Left lung (tissue), 10 donors: ENCODE measurements around the gene PCSK6. TPM values are rescaled to one million over a fixed set of nuclear protein-coding genes. Genes with fewer than 3 reads are reported as not detected.

Experiments used
- ATAC-seq: fragments of 200-7000 bp; cut with Tn5 transposase; one replicate; pipeline ENCODE4 v1.9.1; 2020; ENCODE audit warnings: moderate library complexity
- DNase-seq, 4 donors: peaks; one replicate each; pipeline ENCODE4 v3.0.0-alpha.2; 2013 to 2020
- H3K27ac ChIP-seq, 2 donors: fragments of 200-600 bp; sonication (generic) in 1 of 2; one replicate each; pipeline versions ENCODE4 v1.5.0 to v1.8.0; 2020 to 2021
- H3K27me3 ChIP-seq, 2 donors: fragments of 200-600 bp; sonication (generic) in 1 of 2; one replicate each; pipeline versions ENCODE4 v1.5.0 to v1.8.0; 2020 to 2021
- H3K36me3 ChIP-seq, 2 donors: fragments of 200-600 bp; sonication (generic) in 1 of 2; one replicate each; pipeline versions ENCODE4 v1.5.0 to v1.8.0; 2020 to 2021
- H3K4me1 ChIP-seq, 2 donors: fragments of 200-600 bp; one replicate each; pipeline ENCODE4 v1.8.0; 2021
- H3K4me3 ChIP-seq, 2 donors: fragments of 200-600 bp; sonication (generic) in 1 of 2; one replicate each; pipeline versions ENCODE4 v1.5.0 to v1.8.0; 2020 to 2021; ENCODE audit warnings: mild to moderate bottlenecking in 1 of 2
- H3K9me3 ChIP-seq, 2 donors: fragments of 200-600 bp; sonication (generic) in 1 of 2; one replicate each; pipeline versions ENCODE4 v1.5.0 to v1.8.0; 2020 to 2021
- intact Hi-C, 2 donors: fragments of 100-400 bp; cut with DNase I; formaldehyde crosslinking; loops; one replicate each; pipeline versions ENCODE4 v1.11.2 to v1.14.2; 2022
- polyA plus RNA-seq, 6 donors: library from polyadenylated mRNA; unstranded; fragments of 120-200 nt; gene quantifications; one replicate each; pipeline ENCODE4 v1.2.1, GENCODE V29; 2013; ENCODE audit not compliant: insufficient read length in 6 of 6
- total RNA-seq, 2 donors: library from RNA; stranded (reverse); fragmentation: NEBNext Ultra II Directional; extraction: Animal tissue kit (Norgen Biotek cat#: 25700); gene quantifications; one replicate each; pipeline ENCODE4 v1.2.1, GENCODE V29; 2021
- TF ChIP-seq, protein P1 (sequence below), 2 donors: fragments of 200-600 bp; sonication (generic) in 1 of 2; IDR thresholded peaks; one replicate each; pipeline versions ENCODE4 v1.5.0 to v1.8.0; 2021; ENCODE audit warnings: antibody characterized with exemption in 2 of 2
- donor health status: DM: no; HTN: yes; CAD: no.
- donor health status: DM: no; HTN: no; CAD: no.

The PCSK6 gene
- total and polyA plus RNA-seq, 8 donors: 7.7 to 25.7 (median 22.8) TPM

DNA sequence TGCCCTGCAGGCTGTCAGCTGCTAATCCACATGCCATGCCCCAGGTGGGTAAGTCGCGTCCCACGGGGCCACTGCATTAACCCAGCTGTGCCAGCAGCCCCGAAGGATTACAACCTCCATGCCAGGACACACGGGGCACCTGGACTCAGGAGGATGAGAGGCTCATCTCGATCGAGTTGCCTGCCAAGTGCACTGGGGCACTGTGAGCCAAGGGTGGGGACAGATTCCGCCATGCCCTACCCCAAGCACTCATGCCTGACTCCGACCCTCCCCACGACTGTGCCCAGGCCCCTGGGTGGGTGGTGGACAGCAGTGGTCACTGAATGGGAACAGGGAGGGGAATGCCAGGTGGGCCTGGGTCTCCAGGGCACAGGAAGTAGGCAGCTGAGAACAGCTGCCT, 173.8 kb downstream of the PCSK6 start:
- Histone ChIP-seq H3K4me1 (peaks cover 0 to 6% of the 10 kb centered on the region in 2 donors), H3K36me3 (no peaks in the 10 kb centered on the region), H3K27ac (no peak overlapping the region), H3K27me3 (peaks cover 0 to 21% of the 10 kb centered on the region in 2 donors), H3K9me3 (no peaks in the 10 kb centered on the region), H3K4me3 (no peak overlapping the region)
- intact Hi-C loops: no loop called here
- TF ChIP-seq, protein P1, sequence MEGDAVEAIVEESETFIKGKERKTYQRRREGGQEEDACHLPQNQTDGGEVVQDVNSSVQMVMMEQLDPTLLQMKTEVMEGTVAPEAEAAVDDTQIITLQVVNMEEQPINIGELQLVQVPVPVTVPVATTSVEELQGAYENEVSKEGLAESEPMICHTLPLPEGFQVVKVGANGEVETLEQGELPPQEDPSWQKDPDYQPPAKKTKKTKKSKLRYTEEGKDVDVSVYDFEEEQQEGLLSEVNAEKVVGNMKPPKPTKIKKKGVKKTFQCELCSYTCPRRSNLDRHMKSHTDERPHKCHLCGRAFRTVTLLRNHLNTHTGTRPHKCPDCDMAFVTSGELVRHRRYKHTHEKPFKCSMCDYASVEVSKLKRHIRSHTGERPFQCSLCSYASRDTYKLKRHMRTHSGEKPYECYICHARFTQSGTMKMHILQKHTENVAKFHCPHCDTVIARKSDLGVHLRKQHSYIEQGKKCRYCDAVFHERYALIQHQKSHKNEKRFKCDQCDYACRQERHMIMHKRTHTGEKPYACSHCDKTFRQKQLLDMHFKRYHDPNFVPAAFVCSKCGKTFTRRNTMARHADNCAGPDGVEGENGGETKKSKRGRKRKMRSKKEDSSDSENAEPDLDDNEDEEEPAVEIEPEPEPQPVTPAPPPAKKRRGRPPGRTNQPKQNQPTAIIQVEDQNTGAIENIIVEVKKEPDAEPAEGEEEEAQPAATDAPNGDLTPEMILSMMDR (IDR thresholded peaks at IDR 0.05): no peak
- ATAC-seq: no peak
- DNase-seq: no peak

DNA sequence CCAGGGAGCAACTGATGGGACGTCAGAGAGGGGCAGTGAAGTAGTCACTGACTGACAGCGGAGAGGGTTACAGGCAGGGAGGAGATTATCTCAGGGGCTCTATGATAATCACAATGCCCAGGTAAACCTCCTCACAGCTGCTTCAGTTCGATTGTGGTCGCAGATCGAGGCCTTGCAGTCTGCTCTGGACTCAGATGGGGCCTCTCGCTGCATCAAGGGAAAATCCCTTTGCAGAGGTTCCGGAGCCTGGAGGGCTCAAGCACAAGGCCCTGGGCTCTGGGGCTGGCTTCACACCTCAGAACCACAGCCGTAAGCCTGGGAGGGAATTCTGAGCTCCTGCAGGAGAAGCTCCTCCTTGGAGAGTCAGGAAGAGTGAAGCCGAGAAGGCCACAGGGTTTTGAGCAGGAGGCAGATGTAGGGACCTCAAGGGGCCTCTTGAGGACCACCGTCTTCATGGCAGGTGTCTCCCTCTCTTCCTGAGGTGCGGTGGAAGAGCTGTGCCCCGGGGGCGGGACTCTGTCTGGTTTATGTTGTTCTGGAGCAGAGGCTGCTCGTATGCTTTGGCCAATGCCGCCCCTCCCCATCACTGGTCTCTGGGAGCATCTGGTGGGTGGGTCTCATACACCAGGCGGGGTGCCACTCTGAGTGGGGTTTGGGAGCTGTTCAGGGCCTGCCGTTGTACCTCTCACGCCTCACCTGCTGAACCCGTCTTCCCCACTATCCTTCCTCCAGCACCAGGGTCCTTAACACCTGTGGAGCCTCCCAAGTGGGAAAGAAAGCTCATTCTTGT, 175.0 kb downstream of the PCSK6 start:
- no peak for DNase-seq
- Histone ChIP-seq H3K9me3 (no peaks in the 10 kb centered on the region), H3K27me3 (peaks cover 0 to 16% of the 10 kb centered on the region in 2 donors), H3K4me1 (no peaks in the 10 kb centered on the region), H3K36me3 (no peaks in the 10 kb centered on the region), H3K27ac (no peak overlapping the region), H3K4me3 (no peak overlapping the region)
- intact Hi-C loops: no loop called here
- TF ChIP-seq, protein P1 (IDR thresholded peaks at IDR 0.05): no peak
- no peak for ATAC-seq

DNA sequence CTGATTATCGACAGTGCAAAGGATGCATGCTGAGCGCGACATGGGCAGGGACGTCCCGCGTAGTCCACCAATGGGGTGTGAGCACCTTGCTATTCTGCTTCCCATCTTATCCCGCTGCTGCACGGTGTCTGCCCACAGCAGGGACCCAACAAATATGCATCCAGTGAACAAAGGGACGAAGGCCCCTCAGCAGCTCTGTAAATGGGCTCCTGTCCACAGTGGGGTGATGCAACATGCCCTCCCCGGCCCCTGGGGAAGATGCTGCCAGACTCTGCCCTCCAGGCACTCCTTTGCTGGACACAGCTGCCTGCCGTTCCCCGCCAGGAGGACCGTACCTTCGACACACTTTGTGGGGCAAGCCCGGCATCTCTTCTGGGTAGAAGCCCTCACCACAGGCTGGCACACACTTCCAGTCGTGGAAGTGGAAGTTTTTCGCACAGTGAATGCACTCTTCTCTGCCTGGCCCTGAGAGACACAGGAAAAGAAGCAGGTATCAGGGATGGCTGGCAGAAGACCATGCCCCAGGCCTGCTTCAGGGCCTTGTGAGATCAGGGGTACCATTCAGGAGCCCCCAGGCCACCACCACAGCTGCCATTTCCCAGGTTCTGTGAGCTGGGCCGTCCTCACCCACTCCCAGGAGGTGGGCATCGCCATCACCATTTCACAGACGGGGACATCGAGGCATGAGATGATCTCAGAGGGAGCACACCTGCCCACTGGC, 176.3 kb downstream of the PCSK6 start:
- no peak for ATAC-seq
- Histone ChIP-seq H3K4me3 (no peak overlapping the region), H3K9me3 (no peaks in the 10 kb centered on the region), H3K36me3 (no peaks in the 10 kb centered on the region), H3K4me1 (no peaks in the 10 kb centered on the region), H3K27ac (no peak overlapping the region), H3K27me3 (peaks cover 0 to 6% of the 10 kb centered on the region in 2 donors)
- intact Hi-C loops: no loop called here
- no peak for DNase-seq
- TF ChIP-seq, protein P1 (IDR thresholded peaks at IDR 0.05): no peak

DNA sequence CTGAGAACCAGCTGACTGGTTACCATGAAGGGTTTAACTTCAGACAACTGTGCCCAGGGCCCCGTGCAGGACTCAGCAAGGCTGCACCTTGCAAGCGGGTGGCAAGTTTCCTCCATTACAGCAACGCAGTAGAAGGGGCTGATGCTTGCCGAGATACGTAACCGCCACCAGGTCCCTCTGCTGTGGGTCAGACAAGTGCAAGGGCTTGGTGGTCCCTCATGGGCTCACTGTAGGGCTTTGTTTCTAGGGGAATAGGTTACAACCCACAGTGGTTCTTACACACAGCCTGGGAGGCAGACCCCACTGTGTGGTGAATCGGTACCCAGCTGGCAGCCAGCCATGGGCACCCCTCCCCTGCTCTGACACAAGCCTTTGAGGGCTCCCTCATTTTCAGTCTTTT, 179.0 kb downstream of the PCSK6 start:
- H3K27me3 ChIP-seq: no peaks in the 10 kb centered on the region
- H3K4me3 ChIP-seq: no peak overlapping the region
- DNase-seq: no peak
- no peak for ATAC-seq
- TF ChIP-seq, protein P1 (IDR thresholded peaks at IDR 0.05): no peak
- H3K4me1 ChIP-seq: no peaks in the 10 kb centered on the region
- no peak overlapping the region for H3K27ac ChIP-seq
- H3K36me3 ChIP-seq: no peaks in the 10 kb centered on the region
- intact Hi-C loops: no loop called here
- H3K9me3 ChIP-seq: no peaks in the 10 kb centered on the region

DNA sequence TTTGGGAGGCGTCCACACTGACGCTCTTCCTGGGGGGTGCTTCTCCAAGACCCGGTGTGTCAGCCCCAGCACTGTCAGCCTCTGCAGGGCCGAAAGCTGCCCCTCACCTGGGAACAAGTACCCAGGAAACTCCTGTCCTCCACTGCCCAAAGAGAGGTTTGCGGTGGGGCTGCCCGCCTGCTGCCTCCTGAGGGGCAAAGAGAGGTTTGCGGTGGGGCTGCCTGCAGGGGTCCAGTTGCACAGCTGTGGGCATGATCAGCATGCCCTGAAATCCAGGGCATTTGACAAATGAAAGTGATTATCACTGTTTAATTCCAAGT, 179.4 kb downstream of the PCSK6 start:
- DNase-seq: no peak
- TF ChIP-seq, protein P1 (IDR thresholded peaks at IDR 0.05): no peak
- intact Hi-C loops: no loop called here
- no peaks in the 10 kb centered on the region for H3K4me1 ChIP-seq
- no peaks in the 10 kb centered on the region for H3K9me3 ChIP-seq
- no peak for ATAC-seq
- no peak overlapping the region for H3K4me3 ChIP-seq
- no peaks in the 10 kb centered on the region for H3K36me3 ChIP-seq
- no peak overlapping the region for H3K27ac ChIP-seq
- no peaks in the 10 kb centered on the region for H3K27me3 ChIP-seq
